DND-41 (cell line): ENCODE data around the gene TPD52L1.

Experiments
- ATAC-seq: fragments of 200-7000 bp; cut with Tn5 transposase; 3 replicates; pipeline ENCODE4 v1.9.1; 2021; ENCODE audit warnings: low read depth; ENCODE audit not compliant: insufficient read depth
- DNase-seq: peaks from one replicate; pipeline ENCODE4 v3.0.0-alpha.2; 2020
- H2AFZ ChIP-seq: 2 replicates; pipeline ENCODE4 v1.6.0; 2012; ENCODE audit warnings: low read depth, low read length
- H3K27ac ChIP-seq: 2 replicates; pipeline ENCODE4 v1.5.1; 2012; ENCODE audit warnings: low read length, inconsistent platforms
- H3K27me3 ChIP-seq: fragments of 200-600 bp; sonication (generic); 2 replicates; pipeline ENCODE4 v1.6.0; 2012; ENCODE audit warnings: low read length, mild to moderate bottlenecking, inconsistent platforms; ENCODE audit not compliant: insufficient read depth, poor library complexity
- H3K36me3 ChIP-seq: 2 replicates; pipeline ENCODE4 v1.5.1; 2012; ENCODE audit warnings: low read length, inconsistent platforms; ENCODE audit not compliant: insufficient read depth
- H3K4me1 ChIP-seq: 2 replicates; pipeline ENCODE4 v1.5.1; 2012; ENCODE audit warnings: mild to moderate bottlenecking, low read length; ENCODE audit not compliant: insufficient read depth
- H3K4me2 ChIP-seq: 2 replicates; pipeline ENCODE4 v1.6.0; 2012; ENCODE audit warnings: mild to moderate bottlenecking, moderate library complexity, low read length, inconsistent platforms; ENCODE audit not compliant: insufficient read depth
- H3K4me3 ChIP-seq, 2 experiments: fragments of 200-600 bp in 1 of 2; shearing (Covaris generic) in 1 of 2; 2 replicates each; pipeline ENCODE4 v1.5.1; 2012 to 2016; ENCODE audit warnings: inconsistent platforms in 2 of 2, low read length in 2 of 2, mild to moderate bottlenecking in 2 of 2, low read depth in 1 of 2, moderate library complexity in 1 of 2
- H3K79me2 ChIP-seq: 2 replicates; pipeline ENCODE4 v1.6.0; 2012; ENCODE audit warnings: low read length, inconsistent platforms; ENCODE audit not compliant: insufficient read depth
- H3K9ac ChIP-seq: 2 replicates; pipeline ENCODE4 v1.6.0; 2012; ENCODE audit warnings: low read depth, mild to moderate bottlenecking, inconsistent platforms, low read length, moderate library complexity
- H3K9me3 ChIP-seq: 2 replicates; pipeline ENCODE4 v1.5.1; 2012; ENCODE audit warnings: low read length, moderate library complexity, mild to moderate bottlenecking, inconsistent platforms; ENCODE audit not compliant: insufficient read depth, severe bottlenecking
- H4K20me1 ChIP-seq: 2 replicates; pipeline ENCODE4 v1.6.0; 2012; ENCODE audit warnings: low read length; ENCODE audit not compliant: insufficient read depth
- CTCF ChIP-seq: IDR thresholded peaks from 2 replicates; pipeline ENCODE4 v1.5.1; 2012; ENCODE audit warnings: borderline replicate concordance, low read length, moderate library complexity, mild to moderate bottlenecking; ENCODE audit not compliant: poor library complexity, severe bottlenecking; ENCODE audit errors: extremely low read depth
- EZH2 ChIP-seq: IDR thresholded peaks from 3 replicates; pipeline ENCODE4 v1.6.1; 2012; ENCODE audit warnings: borderline replicate concordance, low read depth, mild to moderate bottlenecking, moderate library complexity, low read length, inconsistent platforms; ENCODE audit not compliant: severe bottlenecking

The TPD52L1 gene

GRCh38 chr6:125114248-125114858 is 39.2 kb upstream of the TPD52L1 start:
- Histone ChIP-seq H3K4me3 (no peak overlapping the region), H3K4me1 (no peaks in the 10 kb centered on the region), H2AFZ (no peak overlapping the region), H3K36me3 (no peaks in the 10 kb centered on the region), H3K9me3 (peaks cover 9% of the 10 kb centered on the region), H3K79me2 (no peaks in the 10 kb centered on the region), H3K27ac (no peak overlapping the region), H3K4me2 (no peak overlapping the region), H3K9ac (no peak overlapping the region), H4K20me1 (no peaks in the 10 kb centered on the region), H3K27me3 (no peaks in the 10 kb centered on the region)
- TF ChIP-seq CTCF = peak; percentile 86
- no peak for TF ChIP-seq EZH2
- ATAC-seq (no peak), DNase-seq (peak; percentile 50)

GRCh38 chr6:125116170-125116569 is 37.4 kb upstream of the TPD52L1 start:
- no peak for TF ChIP-seq EZH2
- no peaks in the 10 kb centered on the region for H3K36me3 ChIP-seq
- no peak overlapping the region for H2AFZ ChIP-seq
- no peak for DNase-seq
- no peaks in the 10 kb centered on the region for H3K79me2 ChIP-seq
- H3K4me1 ChIP-seq = no peaks in the 10 kb centered on the region
- H3K9me3 ChIP-seq = peaks cover under 1% of the 10 kb centered on the region
- no peak overlapping the region for H3K4me3 ChIP-seq
- H3K27me3 ChIP-seq = no peaks in the 10 kb centered on the region
- no peak overlapping the region for H3K4me2 ChIP-seq
- no peak for ATAC-seq
- H4K20me1 ChIP-seq = no peaks in the 10 kb centered on the region
- H3K27ac ChIP-seq = no peak overlapping the region
- no peak overlapping the region for H3K9ac ChIP-seq

- no peak overlapping the region for H3K27ac ChIP-seq
- no peak overlapping the region for H3K4me3 ChIP-seq
- H3K9ac ChIP-seq = no peak overlapping the region
- H3K36me3 ChIP-seq = no peaks in the 10 kb centered on the region
- TF ChIP-seq CTCF = no peak
- TF ChIP-seq EZH2 = no peak
- H3K79me2 ChIP-seq = no peaks in the 10 kb centered on the region
- no peaks in the 10 kb centered on the region for H4K20me1 ChIP-seq
- no peaks in the 10 kb centered on the region for H3K9me3 ChIP-seq
- no peaks in the 10 kb centered on the region for H3K4me1 ChIP-seq
- DNase-seq = no peak
- H3K4me2 ChIP-seq = no peak overlapping the region
- ATAC-seq = no peak
- no peaks in the 10 kb centered on the region for H3K27me3 ChIP-seq
- no peak overlapping the region for H2AFZ ChIP-seq
These were observed 36.9 kb upstream of the TPD52L1 start for GRCh38 chr6:125116710-125117109.

GRCh38 chr6:125117818-125118217 is 35.8 kb upstream of the TPD52L1 start:
- Histone ChIP-seq H3K9ac (no peak overlapping the region), H3K4me2 (no peak overlapping the region), H3K27me3 (no peaks in the 10 kb centered on the region), H4K20me1 (no peaks in the 10 kb centered on the region), H2AFZ (no peak overlapping the region), H3K4me1 (no peaks in the 10 kb centered on the region), H3K4me3 (no peak overlapping the region), H3K9me3 (no peaks in the 10 kb centered on the region), H3K79me2 (no peaks in the 10 kb centered on the region), H3K36me3 (no peaks in the 10 kb centered on the region), H3K27ac (no peak overlapping the region)
- TF ChIP-seq EZH2 = no peak
- no peak for TF ChIP-seq CTCF
- ATAC-seq (no peak), DNase-seq (no peak)
